GM23248 (cell line): ENCODE data around the gene ZNF579. TPM values are rescaled to one million over a fixed set of nuclear protein-coding genes. Genes with fewer than 3 reads are reported as not detected.
"Not testable (repeated sequence)": the region's sequence is repeated elsewhere in the genome, so short reads cannot be mapped to it uniquely, and the experiment has no call there.

Experiments used
- DNase-seq: peaks from one replicate; pipeline ENCODE4 v3.0.0-alpha.2; 2015
- H2AFZ ChIP-seq: fragments of 200-600 bp; sonication (generic); 2 replicates; pipeline ENCODE4 v1.6.1; 2016; ENCODE audit warnings: antibody characterized with exemption
- H3F3A ChIP-seq: fragments of 200-600 bp; sonication (generic); 2 replicates; pipeline ENCODE4 v1.6.1; 2016; ENCODE audit warnings: mild to moderate bottlenecking, antibody characterized with exemption, mixed run types; ENCODE audit not compliant: insufficient read depth
- H3K27ac ChIP-seq: fragments of 200-600 bp; sonication (generic); 2 replicates; pipeline ENCODE4 v1.5.1; 2016; ENCODE audit warnings: mild to moderate bottlenecking
- H3K27me3 ChIP-seq: fragments of 200-600 bp; sonication (generic); replicated peaks from 2 replicates; pipeline ENCODE4 v1.6.1; 2016; ENCODE audit warnings: mild to moderate bottlenecking; ENCODE audit not compliant: insufficient read depth
- H3K36me3 ChIP-seq: fragments of 200-600 bp; sonication (generic); 2 replicates; pipeline ENCODE4 v1.6.1; 2016; ENCODE audit warnings: low read depth, mild to moderate bottlenecking
- H3K4me1 ChIP-seq: fragments of 200-600 bp; sonication (generic); 2 replicates; pipeline ENCODE4 v1.6.1; 2016; ENCODE audit warnings: mild to moderate bottlenecking; ENCODE audit not compliant: insufficient read depth
- H3K4me2 ChIP-seq: fragments of 200-600 bp; sonication (generic); one replicate; pipeline ENCODE4 v1.6.1; 2016; ENCODE audit warnings: mild to moderate bottlenecking; ENCODE audit not compliant: unreplicated experiment
- H3K4me3 ChIP-seq: fragments of 200-600 bp; sonication (generic); 2 replicates; pipeline ENCODE4 v1.5.1; 2016; ENCODE audit warnings: mild to moderate bottlenecking
- H3K79me2 ChIP-seq: fragments of 200-600 bp; sonication (generic); 2 replicates; pipeline ENCODE4 v1.6.1; 2016; ENCODE audit warnings: mild to moderate bottlenecking; ENCODE audit not compliant: insufficient read depth
- H3K9ac ChIP-seq: fragments of 200-600 bp; sonication (generic); 2 replicates; pipeline ENCODE4 v1.6.1; 2016; ENCODE audit warnings: mild to moderate bottlenecking
- H3K9me2 ChIP-seq: fragments of 200-600 bp; sonication (generic); 2 replicates; pipeline ENCODE4 v1.6.1; 2016; ENCODE audit warnings: mixed run types, mild to moderate bottlenecking, moderate library complexity; ENCODE audit not compliant: insufficient read depth
- H3K9me3 ChIP-seq: fragments of 200-600 bp; sonication (generic); one replicate; pipeline ENCODE4 v1.6.1; 2017; ENCODE audit warnings: low read depth
- H4K20me1 ChIP-seq: fragments of 200-600 bp; sonication (generic); 2 replicates; pipeline ENCODE4 v1.6.0; 2016; ENCODE audit not compliant: insufficient read depth
- EZH2 ChIP-seq: fragments of 200-600 bp; sonication (generic); IDR thresholded peaks from 2 replicates; pipeline ENCODE4 v1.6.1; 2018; ENCODE audit warnings: antibody characterized with exemption, mild to moderate bottlenecking; ENCODE audit not compliant: insufficient read depth, poor library complexity, severe bottlenecking
- EZH2phosphoT487 ChIP-seq: fragments of 200-600 bp; sonication (generic); IDR thresholded peaks from 2 replicates; pipeline ENCODE4 v1.6.1; 2018; ENCODE audit warnings: antibody characterized with exemption, moderate library complexity, mild to moderate bottlenecking, low read depth; ENCODE audit not compliant: insufficient read depth
- WGBS, 2 experiments: methylation state at CpG; one replicate each; pipeline ENCODE4 v1.1.6; 2015 to 2017; ENCODE audit warnings: low lambda C conversion rate in 2 of 2, low coverage in 1 of 2; ENCODE audit errors: missing lambda C conversion rate in 2 of 2; 5-methylcytosine and 5-hydroxymethylcytosine counted together
- in situ Hi-C: fragments of 300-500 bp; cut with MboI; formaldehyde crosslinking; loops from 2 replicates; pipeline ENCODE4 v1.15.0; 2020
- polyA plus RNA-seq: library from polyadenylated mRNA; unstranded; fragments of >200 nt; fragmentation: Nextera tagmentation; extraction: Ambion mirVana; gene quantifications from 2 replicates; pipeline ENCODE4 v1.2.1, GENCODE V29; 2016
- total RNA-seq: library from RNA; depleted of rRNA; stranded (reverse); fragments of >200 nt; shearing (Covaris generic); gene quantifications from 2 replicates; pipeline ENCODE4 v1.2.3, GENCODE V29; 2014

Gene ZNF579
- total and polyA plus RNA-seq, 2 experiments from 2014 or later, result 1.8 to 7.9 TPM

DNA sequence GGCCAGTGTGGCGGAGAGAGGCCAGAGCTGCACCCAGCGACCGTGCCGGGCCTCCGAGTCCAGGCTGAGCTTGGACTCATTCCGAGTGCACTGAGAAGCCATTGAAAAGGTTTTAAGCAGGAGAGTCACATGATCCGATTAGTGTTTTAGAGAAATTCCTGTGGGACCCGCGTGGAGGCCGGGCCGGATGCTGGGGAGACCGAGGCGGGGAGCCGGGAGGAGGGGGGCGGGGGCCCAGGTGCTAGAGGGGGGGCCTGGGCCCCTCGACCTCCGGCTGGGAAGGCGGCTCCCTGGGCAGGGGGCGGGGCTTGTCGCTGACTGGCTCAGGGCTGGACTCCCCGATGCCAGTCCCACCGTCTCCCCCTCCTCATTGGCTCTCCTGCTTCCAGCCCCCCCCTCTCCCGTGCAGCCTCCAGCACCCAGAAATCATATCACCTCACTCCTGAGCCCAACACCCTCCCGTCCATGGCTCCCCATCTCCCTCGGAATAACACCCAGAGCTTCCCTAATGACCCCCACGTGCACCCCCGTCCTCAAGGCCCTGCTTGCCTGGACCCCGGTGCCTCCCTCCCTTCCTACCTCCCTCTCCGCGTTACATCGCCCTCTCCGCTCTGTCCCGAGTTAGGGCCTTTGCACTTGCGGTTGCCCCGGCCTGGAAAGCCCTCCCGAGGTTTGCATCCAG lies 5.2 kb upstream of the ZNF579 start:
- no peaks in the 10 kb centered on the region for H3K9me2 ChIP-seq
- WGBS, 2 experiments, result 4 to 6% methylated on average over 25 to 36 of the region's 36 CpGs
- in situ Hi-C loops, result no loop called here
- H3K27me3 ChIP-seq, result no peaks in the 10 kb centered on the region
- no peak overlapping the region for H3K27ac ChIP-seq
- TF ChIP-seq EZH2 (no peak), EZH2phosphoT487 (no peak)
- no peaks in the 10 kb centered on the region; the same call in 1 of the 2 replicates for H3K4me1 ChIP-seq
- no peaks in the 10 kb centered on the region for H4K20me1 ChIP-seq
- H3K36me3 ChIP-seq, result no peaks in the 10 kb centered on the region
- peaks cover 6% of the 10 kb centered on the region; the same call in 1 of the 2 replicates for H3K79me2 ChIP-seq
- DNase-seq, result peak; percentile 60
- H3K9me3 ChIP-seq, result no peaks in the 10 kb centered on the region
- H3K9ac ChIP-seq, result peak overlapping the region; percentile 34; the same call in 1 of the 2 replicates
- peak overlapping the region; percentile 87 for H2AFZ ChIP-seq
- H3F3A ChIP-seq, result peaks cover 11% of the 10 kb centered on the region
- H3K4me2 ChIP-seq, result peak overlapping the region; percentile 65
- peak overlapping the region; percentile 66 for H3K4me3 ChIP-seq

DNA sequence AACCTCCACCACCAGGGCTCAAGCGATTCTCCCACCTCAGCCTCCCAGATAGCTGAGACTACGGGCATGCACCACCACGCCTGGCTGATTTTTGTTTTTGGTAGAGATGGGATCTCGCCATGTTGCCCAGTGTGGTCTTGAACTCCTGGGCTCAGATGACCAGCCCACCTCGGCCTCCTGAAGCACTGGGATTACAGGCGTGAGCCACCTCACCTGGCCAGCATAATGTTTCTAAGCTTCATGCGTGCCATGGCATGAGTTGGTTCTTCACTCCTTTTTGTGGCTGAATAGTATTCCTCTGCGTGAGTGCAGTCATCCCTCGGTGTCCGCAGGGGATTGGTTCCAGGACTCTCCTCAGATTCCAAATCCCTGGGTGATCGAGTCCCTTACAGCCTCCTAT lies 4.2 kb upstream of the ZNF579 start:
- WGBS, 2 experiments, result 67 to 74% methylated on average over 11 of the region's 11 CpGs
- Histone ChIP-seq H3K9me2 (no peaks in the 10 kb centered on the region), H3K4me3 (no peak overlapping the region), H3K9me3 (no peaks in the 10 kb centered on the region), H3K4me1 (no peaks in the 10 kb centered on the region; the same call in 1 of the 2 replicates), H3F3A (peaks cover 13% of the 10 kb centered on the region), H2AFZ (no peak overlapping the region), H3K79me2 (peaks cover 14% of the 10 kb centered on the region), H4K20me1 (no peaks in the 10 kb centered on the region), H3K4me2 (no peak overlapping the region), H3K36me3 (no peaks in the 10 kb centered on the region), H3K27ac (no peak overlapping the region), H3K27me3 (no peaks in the 10 kb centered on the region), H3K9ac (no peak overlapping the region)
- in situ Hi-C loops, result no loop called here
- no peak for DNase-seq
- TF ChIP-seq EZH2phosphoT487 (no peak), EZH2 (no peak)

DNA sequence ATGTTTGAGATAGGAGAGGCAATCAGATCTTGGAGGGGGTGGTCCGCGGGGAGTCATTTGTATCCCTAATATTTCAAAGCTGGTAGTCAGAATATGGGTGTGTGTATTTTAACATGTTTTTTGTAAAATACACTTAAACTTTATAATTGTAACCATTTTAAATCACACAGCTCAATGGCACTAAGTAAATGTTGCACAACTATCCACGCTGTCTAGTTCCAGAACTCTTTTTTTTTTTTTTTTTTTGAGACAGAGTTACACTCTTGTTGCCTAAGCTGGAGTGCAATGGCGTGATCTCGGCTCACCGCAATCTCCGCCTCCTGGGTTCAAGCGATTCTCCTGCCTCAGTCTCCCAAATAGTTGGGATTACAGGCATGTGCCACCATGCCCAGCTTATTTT lies 3.2 kb upstream of the ZNF579 start:
- in situ Hi-C loops, H4K20me1 ChIP-seq, DNase-seq, H2AFZ ChIP-seq, H3K9ac ChIP-seq, H3K36me3 ChIP-seq, H3K4me3 ChIP-seq, H3K9me3 ChIP-seq, H3K4me2 ChIP-seq, H3K27ac ChIP-seq, H3K27me3 ChIP-seq, H3K9me2 ChIP-seq, H3K4me1 ChIP-seq: not testable (repeated sequence)
- WGBS, 2 experiments, result 60 to 67% methylated on average over 8 of the region's 8 CpGs
- Histone ChIP-seq H3K79me2 (peaks cover 19% of the 10 kb centered on the region), H3F3A (peaks cover 15% of the 10 kb centered on the region)

DNA sequence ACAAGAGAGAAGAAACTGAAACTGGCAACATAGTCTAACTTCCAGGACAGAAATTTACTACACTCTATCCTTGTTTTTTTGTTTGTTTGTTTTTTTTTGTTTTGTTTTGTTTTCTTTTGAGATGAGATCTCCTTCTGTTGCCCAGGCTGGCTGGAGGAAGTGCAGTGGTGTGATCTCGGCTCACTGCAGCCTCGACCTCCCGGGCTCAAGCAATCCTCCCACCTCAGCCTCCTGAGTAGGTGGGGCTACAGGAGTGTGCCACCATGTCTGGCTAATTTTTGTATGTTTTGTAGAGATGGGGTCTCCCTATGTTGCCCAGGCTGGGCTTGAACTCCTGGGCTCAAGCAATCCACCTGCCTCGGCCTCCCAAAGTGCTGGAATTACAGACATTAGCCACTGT lies 1.6 kb upstream of the ZNF579 start:
- H3K9me3 ChIP-seq, in situ Hi-C loops, H3K4me2 ChIP-seq, H3K4me1 ChIP-seq, H2AFZ ChIP-seq, H3K4me3 ChIP-seq, H3K9me2 ChIP-seq, H3K27me3 ChIP-seq, H3K9ac ChIP-seq, DNase-seq, H3K27ac ChIP-seq, H4K20me1 ChIP-seq, H3K36me3 ChIP-seq: not testable (repeated sequence)
- H3F3A ChIP-seq, result peaks cover 15% of the 10 kb centered on the region
- 60 to 81% methylated on average over 4 of the region's 4 CpGs for WGBS, 2 experiments
- H3K79me2 ChIP-seq, result peaks cover 19% of the 10 kb centered on the region

DNA sequence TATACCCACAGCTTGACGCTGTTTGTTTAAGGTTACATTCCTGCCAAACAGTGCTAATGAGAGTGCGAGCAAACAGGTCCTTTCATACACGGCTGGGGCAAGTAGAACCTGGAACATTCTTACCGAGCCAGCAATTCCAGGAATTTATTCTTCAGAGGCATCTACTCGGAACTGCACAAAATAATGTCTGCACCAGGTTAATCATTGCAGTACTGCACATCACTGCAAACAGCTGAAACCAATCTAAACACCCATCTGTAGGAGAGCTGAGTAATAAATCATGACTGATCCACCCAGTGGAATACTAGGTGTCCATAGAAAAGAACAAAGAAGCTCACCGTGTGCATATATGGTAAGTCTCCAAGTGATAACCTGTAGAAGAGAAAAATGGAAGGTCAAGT lies 1.2 kb upstream of the ZNF579 start:
- H3K36me3 ChIP-seq, result no peaks in the 10 kb centered on the region
- H3F3A ChIP-seq, result peaks cover 15% of the 10 kb centered on the region
- H3K9me2 ChIP-seq, result no peaks in the 10 kb centered on the region
- H3K9me3 ChIP-seq, result no peaks in the 10 kb centered on the region
- in situ Hi-C loops, result no loop called here
- H3K4me2 ChIP-seq, result no peak overlapping the region
- TF ChIP-seq EZH2 (no peak), EZH2phosphoT487 (no peak)
- peak; percentile 14 for DNase-seq
- H3K4me3 ChIP-seq, result no peak overlapping the region
- 1 to 2% methylated on average over 6 of the region's 6 CpGs for WGBS, 2 experiments
- H3K27ac ChIP-seq, result no peak overlapping the region
- peaks cover 19% of the 10 kb centered on the region for H3K79me2 ChIP-seq
- no peaks in the 10 kb centered on the region for H4K20me1 ChIP-seq
- H3K9ac ChIP-seq, result no peak overlapping the region
- no peaks in the 10 kb centered on the region; the same call in 1 of the 2 replicates for H3K4me1 ChIP-seq
- H3K27me3 ChIP-seq, result no peaks in the 10 kb centered on the region
- H2AFZ ChIP-seq, result peak overlapping the region; percentile 99; the same call in 1 of the 2 replicates
